Parathyroid adenoma (tissue), 2 donors: ENCODE results near the gene USP3.

ENCODE experiments used
- H2AFZ ChIP-seq: fragments of 300-600 bp; sonication (generic); one replicate; pipeline ENCODE4 v1.7.0; 2017; ENCODE audit warnings: antibody characterized with exemption, mild to moderate bottlenecking
- H3K27ac ChIP-seq: fragments of 300-600 bp; sonication (generic); one replicate; pipeline ENCODE4 v1.7.0; 2017
- H3K27me3 ChIP-seq: fragments of 300-600 bp; sonication (generic); one replicate; pipeline ENCODE4 v1.7.0; 2017; ENCODE audit warnings: low read length; ENCODE audit not compliant: control insufficient read depth, insufficient read depth
- H3K36me3 ChIP-seq: fragments of 300-600 bp; sonication (generic); one replicate; pipeline ENCODE4 v1.7.0; 2017; ENCODE audit warnings: low read length; ENCODE audit not compliant: control insufficient read depth, insufficient read depth
- H3K4me1 ChIP-seq: fragments of 300-600 bp; sonication (generic); one replicate; pipeline ENCODE4 v1.7.0; 2017; ENCODE audit warnings: control low read depth
- H3K4me2 ChIP-seq: fragments of 300-600 bp; sonication (generic); one replicate; pipeline ENCODE4 v1.7.0; 2017; ENCODE audit warnings: low read length
- H3K4me3 ChIP-seq: fragments of 300-600 bp; sonication (generic); one replicate; pipeline ENCODE4 v1.7.0; 2017; ENCODE audit warnings: low read depth, low read length
- H3K79me2 ChIP-seq: fragments of 300-600 bp; sonication (generic); one replicate; pipeline ENCODE4 v1.7.0; 2017; ENCODE audit warnings: control low read depth
- H3K9ac ChIP-seq: fragments of 300-600 bp; sonication (generic); one replicate; pipeline ENCODE4 v1.7.0; 2017; ENCODE audit warnings: mild to moderate bottlenecking
- H3K9me3 ChIP-seq: fragments of 300-600 bp; sonication (generic); one replicate; pipeline ENCODE4 v1.7.0; 2017; ENCODE audit warnings: low read length; ENCODE audit not compliant: control insufficient read depth
- TF ChIP-seq, protein P1 (sequence below): fragments of 300-600 bp; sonication (generic); IDR thresholded peaks from one replicate; pipeline ENCODE4 v1.7.0; 2017; ENCODE audit warnings: antibody characterized with exemption, mild to moderate bottlenecking
- donor health status: primary hyperparathyroidism.

Gene USP3

DNA sequence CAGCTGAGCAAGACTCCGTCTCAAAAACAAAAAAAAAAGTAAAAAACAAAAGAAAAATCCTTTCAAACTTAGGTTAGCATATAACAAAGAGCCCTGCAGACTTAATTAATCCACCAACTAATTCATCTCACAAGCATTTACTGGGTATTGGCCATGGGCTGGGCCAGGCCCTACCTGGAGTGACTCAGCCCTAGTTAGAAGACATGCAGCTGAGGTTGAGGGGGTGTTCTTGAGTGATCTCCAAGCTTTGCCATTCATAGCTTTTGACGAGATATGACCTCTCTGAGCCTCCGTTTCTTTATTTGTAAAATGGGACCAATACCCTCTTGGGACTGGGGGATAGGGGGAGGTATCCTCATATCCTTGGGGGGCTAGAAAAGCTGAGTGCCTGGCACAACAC, 100.6 kb downstream of the USP3 start:
- H3K4me2 ChIP-seq = no peak overlapping the region
- H3K9ac ChIP-seq = no peak overlapping the region
- H3K27me3 ChIP-seq = no peaks in the 10 kb centered on the region
- no peak overlapping the region for H3K27ac ChIP-seq
- H3K9me3 ChIP-seq = no peaks in the 10 kb centered on the region
- H3K4me3 ChIP-seq = no peak overlapping the region
- TF ChIP-seq, protein P1, sequence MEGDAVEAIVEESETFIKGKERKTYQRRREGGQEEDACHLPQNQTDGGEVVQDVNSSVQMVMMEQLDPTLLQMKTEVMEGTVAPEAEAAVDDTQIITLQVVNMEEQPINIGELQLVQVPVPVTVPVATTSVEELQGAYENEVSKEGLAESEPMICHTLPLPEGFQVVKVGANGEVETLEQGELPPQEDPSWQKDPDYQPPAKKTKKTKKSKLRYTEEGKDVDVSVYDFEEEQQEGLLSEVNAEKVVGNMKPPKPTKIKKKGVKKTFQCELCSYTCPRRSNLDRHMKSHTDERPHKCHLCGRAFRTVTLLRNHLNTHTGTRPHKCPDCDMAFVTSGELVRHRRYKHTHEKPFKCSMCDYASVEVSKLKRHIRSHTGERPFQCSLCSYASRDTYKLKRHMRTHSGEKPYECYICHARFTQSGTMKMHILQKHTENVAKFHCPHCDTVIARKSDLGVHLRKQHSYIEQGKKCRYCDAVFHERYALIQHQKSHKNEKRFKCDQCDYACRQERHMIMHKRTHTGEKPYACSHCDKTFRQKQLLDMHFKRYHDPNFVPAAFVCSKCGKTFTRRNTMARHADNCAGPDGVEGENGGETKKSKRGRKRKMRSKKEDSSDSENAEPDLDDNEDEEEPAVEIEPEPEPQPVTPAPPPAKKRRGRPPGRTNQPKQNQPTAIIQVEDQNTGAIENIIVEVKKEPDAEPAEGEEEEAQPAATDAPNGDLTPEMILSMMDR = no peak
- H3K79me2 ChIP-seq = no peaks in the 10 kb centered on the region
- H3K4me1 ChIP-seq = no peaks in the 10 kb centered on the region
- no peaks in the 10 kb centered on the region for H3K36me3 ChIP-seq
- H2AFZ ChIP-seq = no peak overlapping the region

DNA sequence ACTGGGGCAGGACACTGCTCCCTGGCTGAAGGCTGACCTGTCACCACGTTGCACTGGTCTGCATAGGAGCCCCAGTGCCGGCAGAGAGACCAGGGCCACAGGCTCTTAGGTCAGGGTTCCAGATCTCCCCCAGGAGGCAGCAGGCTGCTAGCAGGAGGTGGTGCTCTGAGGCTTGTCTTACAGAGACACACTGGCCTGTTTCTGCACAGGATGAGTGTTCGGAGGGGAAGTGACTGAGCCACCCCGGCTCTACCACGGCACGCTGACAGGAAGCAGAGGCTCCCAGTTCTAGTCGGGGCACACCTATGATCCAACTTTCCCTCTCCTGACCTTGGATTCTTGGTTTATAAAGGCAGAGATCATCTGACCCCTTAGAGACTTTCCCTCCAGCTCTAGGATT, 101.4 kb downstream of the USP3 start:
- Histone ChIP-seq H3K9ac (no peak overlapping the region), H3K4me1 (peaks cover 4% of the 10 kb centered on the region), H3K4me3 (no peak overlapping the region), H3K4me2 (no peak overlapping the region), H2AFZ (no peak overlapping the region), H3K79me2 (no peaks in the 10 kb centered on the region), H3K9me3 (no peaks in the 10 kb centered on the region), H3K27ac (no peak overlapping the region), H3K36me3 (no peaks in the 10 kb centered on the region), H3K27me3 (no peaks in the 10 kb centered on the region)
- TF ChIP-seq, protein P1 = no peak

DNA sequence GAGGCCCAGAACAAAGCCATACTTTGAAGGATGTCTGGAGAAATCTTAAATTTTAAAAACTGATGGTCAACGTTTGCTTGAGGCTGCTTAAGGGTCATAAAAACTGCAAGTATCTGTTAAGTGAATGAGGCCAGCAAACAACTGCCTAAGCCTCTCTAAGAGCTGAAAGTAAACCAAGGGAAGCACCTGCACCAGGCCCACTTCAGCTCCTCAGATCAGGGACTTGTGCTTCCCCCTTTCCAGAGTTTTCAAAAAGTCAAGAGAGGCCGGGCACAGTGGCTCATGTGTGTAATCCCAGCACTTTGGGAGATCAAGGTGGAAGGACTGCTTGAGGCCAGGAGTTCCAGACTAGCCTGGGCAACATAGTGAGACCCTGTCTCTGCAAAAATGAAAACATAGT, 101.9 kb downstream of the USP3 start:
- TF ChIP-seq, protein P1 = no peak
- H3K36me3 ChIP-seq = no peaks in the 10 kb centered on the region

DNA sequence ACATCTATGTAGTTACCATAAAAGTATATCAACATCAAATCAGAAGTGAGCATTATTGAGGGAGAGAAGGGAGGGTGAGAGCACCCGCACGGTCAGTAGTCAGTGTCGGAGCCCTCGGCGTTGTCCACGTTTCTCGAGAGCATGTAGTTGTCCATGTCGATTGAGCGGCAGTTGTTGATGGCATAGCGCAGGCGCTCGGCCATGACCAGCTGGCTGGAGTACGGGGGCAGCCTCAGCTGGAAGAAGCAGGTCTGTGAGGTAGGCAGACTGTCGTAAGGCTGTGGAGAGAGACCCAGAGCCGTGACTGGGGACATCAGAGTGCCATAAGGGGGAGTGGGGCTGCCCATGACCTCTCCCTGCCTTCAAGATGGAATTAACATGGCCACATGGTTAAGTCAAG, 104.6 kb downstream of the USP3 start:
- no peak overlapping the region for H3K27ac ChIP-seq
- TF ChIP-seq, protein P1 = no peak
- H3K36me3 ChIP-seq = no peaks in the 10 kb centered on the region

More for the DNA sequence above, 101.9 kb downstream of the USP3 start:
- Histone ChIP-seq H3K79me2 (no peaks in the 10 kb centered on the region), H3K4me2 (no peak overlapping the region), H3K4me3 (no peak overlapping the region), H2AFZ (no peak overlapping the region), H3K9me3 (no peaks in the 10 kb centered on the region), H3K27me3 (no peaks in the 10 kb centered on the region), H3K4me1 (peaks cover 4% of the 10 kb centered on the region), H3K9ac (no peak overlapping the region), H3K27ac (no peak overlapping the region)

DNA sequence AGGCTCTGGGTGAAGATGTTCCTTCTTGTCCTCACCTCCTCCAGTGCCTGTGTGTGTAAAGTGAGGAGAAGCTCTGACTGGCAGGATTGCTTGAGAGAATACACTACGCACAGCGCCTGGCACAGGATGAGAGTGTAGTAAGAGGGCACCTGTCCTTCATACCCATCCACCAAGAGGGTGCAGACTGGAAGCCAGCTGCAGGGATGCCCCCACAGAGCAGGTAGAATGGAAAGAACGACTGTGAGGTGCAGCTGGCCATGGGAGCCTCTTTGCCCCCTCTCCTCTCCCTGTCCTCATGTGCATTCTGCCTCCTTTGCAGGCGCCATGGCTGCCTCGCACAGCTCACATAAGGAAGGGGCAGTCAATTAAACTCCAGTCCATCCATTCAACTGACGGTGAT, 105.1 kb downstream of the USP3 start:
- H3K36me3 ChIP-seq = no peaks in the 10 kb centered on the region

More for the DNA sequence above, 104.6 kb downstream of the USP3 start:
- Histone ChIP-seq H3K4me3 (no peak overlapping the region), H3K4me2 (no peak overlapping the region), H3K79me2 (no peaks in the 10 kb centered on the region), H3K9me3 (no peaks in the 10 kb centered on the region), H3K27me3 (no peaks in the 10 kb centered on the region), H3K9ac (no peak overlapping the region), H3K4me1 (peaks cover 4% of the 10 kb centered on the region), H2AFZ (no peak overlapping the region)

More for the DNA sequence above, 105.1 kb downstream of the USP3 start:
- Histone ChIP-seq H3K9ac (no peak overlapping the region), H2AFZ (no peak overlapping the region), H3K9me3 (no peaks in the 10 kb centered on the region), H3K27me3 (no peaks in the 10 kb centered on the region), H3K4me2 (no peak overlapping the region), H3K4me1 (peaks cover 4% of the 10 kb centered on the region), H3K27ac (no peak overlapping the region), H3K4me3 (no peak overlapping the region), H3K79me2 (no peaks in the 10 kb centered on the region)
- TF ChIP-seq, protein P1 = no peak
